Calu3 (cell line): Measurements from ENCODE around the gene DEFB123. TPM values are rescaled to one million over a fixed set of nuclear protein-coding genes. Genes with fewer than 3 reads are reported as not detected.
"Not testable (repeated sequence)": the region's sequence is repeated elsewhere in the genome, so short reads cannot be mapped to it uniquely, and the experiment has no call there.

Source experiments
- BruUV-seq: library from RNA; stranded (reverse); fragments of 400-500 nt; replicated peaks from 2 replicates; lab custom pipeline; 2021; lab: Mats Ljungman, UMichigan
- CTCF ChIA-PET: fragments of 300-600 bp; sonication (Branson Sonifier 250); formaldehyde crosslinking; loops from one replicate; lab custom pipeline; 2022; ENCODE audit warnings: antibody characterized with exemption; lab: Charles Lee
- DNase-seq: peaks from one replicate; pipeline ENCODE4 v3.0.0; 2022
- H3K27ac Mint-ChIP-seq: one replicate; pipeline ENCODE4 v1.8.0; 2022; ENCODE audit warnings: mixed read lengths; ENCODE audit not compliant: unreplicated experiment
- H3K27me3 Mint-ChIP-seq: one replicate; pipeline ENCODE4 v1.8.0; 2022; ENCODE audit warnings: mixed read lengths; ENCODE audit not compliant: unreplicated experiment
- H3K36me3 Mint-ChIP-seq: one replicate; pipeline ENCODE4 v1.8.0; 2022; ENCODE audit warnings: mild to moderate bottlenecking, moderate library complexity, mixed read lengths; ENCODE audit not compliant: insufficient read depth, unreplicated experiment
- H3K4me1 Mint-ChIP-seq: one replicate; pipeline ENCODE4 v1.8.0; 2022; ENCODE audit warnings: mild to moderate bottlenecking, low read depth, mixed read lengths; ENCODE audit not compliant: unreplicated experiment
- H3K4me3 Mint-ChIP-seq: one replicate; pipeline ENCODE4 v1.8.0; 2022; ENCODE audit warnings: mild to moderate bottlenecking, low read depth, moderate library complexity, mixed read lengths; ENCODE audit not compliant: unreplicated experiment
- H3K9me3 Mint-ChIP-seq: one replicate; pipeline ENCODE4 v1.8.0; 2022; ENCODE audit warnings: low read depth, mixed read lengths; ENCODE audit not compliant: unreplicated experiment
- intact Hi-C: fragments of 100-400 bp; cut with micrococcal nuclease; formaldehyde crosslinking; loops from one replicate; pipeline ENCODE4 v1.10.0; 2022; ENCODE audit not compliant: unreplicated experiment
- total RNA-seq: library from RNA; stranded (reverse); gene quantifications from 2 replicates; pipeline ENCODE4 v1.2.3, GENCODE V29; 2022
- TF ChIP-seq, protein P1 (sequence below): fragments of 200-600 bp; IDR thresholded peaks from one replicate; pipeline ENCODE4 v1.8.0; 2022; ENCODE audit warnings: antibody characterized with exemption; ENCODE audit not compliant: unreplicated experiment

The DEFB123 gene
- total RNA-seq, 1 experiment from 2014 or later, result not detected

DNA sequence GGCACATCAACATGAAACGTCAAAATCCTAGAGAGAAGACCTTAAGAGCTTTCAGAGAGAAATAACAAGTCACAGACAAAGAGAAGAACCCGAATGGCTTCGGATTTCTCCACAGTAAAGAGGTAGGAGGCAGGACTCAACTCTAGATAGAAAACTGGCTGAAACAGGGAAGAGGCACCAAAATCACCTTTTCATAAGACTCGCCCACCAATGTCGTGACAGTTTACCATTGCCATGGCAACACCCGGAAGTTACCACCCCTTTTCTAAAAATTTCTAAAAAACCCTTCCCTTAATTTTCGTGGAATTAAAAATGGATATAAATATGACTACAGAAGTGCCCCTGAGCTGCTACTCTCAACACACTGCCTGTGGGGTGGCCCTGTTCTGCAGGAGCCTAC, 22.1 kb upstream of the DEFB123 start:
- Mint-ChIP-seq H3K4me1 (no peaks in the 10 kb centered on the region), H3K27me3 (peaks cover 57% of the 10 kb centered on the region), H3K27ac (no peak overlapping the region), H3K36me3 (no peaks in the 10 kb centered on the region), H3K4me3 (no peak overlapping the region), H3K9me3 (no peaks in the 10 kb centered on the region)
- no peak for DNase-seq
- BruUV-seq, result no TSS peak
- CTCF ChIA-PET, result no interaction called here
- TF ChIP-seq, protein P1, sequence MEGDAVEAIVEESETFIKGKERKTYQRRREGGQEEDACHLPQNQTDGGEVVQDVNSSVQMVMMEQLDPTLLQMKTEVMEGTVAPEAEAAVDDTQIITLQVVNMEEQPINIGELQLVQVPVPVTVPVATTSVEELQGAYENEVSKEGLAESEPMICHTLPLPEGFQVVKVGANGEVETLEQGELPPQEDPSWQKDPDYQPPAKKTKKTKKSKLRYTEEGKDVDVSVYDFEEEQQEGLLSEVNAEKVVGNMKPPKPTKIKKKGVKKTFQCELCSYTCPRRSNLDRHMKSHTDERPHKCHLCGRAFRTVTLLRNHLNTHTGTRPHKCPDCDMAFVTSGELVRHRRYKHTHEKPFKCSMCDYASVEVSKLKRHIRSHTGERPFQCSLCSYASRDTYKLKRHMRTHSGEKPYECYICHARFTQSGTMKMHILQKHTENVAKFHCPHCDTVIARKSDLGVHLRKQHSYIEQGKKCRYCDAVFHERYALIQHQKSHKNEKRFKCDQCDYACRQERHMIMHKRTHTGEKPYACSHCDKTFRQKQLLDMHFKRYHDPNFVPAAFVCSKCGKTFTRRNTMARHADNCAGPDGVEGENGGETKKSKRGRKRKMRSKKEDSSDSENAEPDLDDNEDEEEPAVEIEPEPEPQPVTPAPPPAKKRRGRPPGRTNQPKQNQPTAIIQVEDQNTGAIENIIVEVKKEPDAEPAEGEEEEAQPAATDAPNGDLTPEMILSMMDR, result no peak
- intact Hi-C loops, result no loop called here

DNA sequence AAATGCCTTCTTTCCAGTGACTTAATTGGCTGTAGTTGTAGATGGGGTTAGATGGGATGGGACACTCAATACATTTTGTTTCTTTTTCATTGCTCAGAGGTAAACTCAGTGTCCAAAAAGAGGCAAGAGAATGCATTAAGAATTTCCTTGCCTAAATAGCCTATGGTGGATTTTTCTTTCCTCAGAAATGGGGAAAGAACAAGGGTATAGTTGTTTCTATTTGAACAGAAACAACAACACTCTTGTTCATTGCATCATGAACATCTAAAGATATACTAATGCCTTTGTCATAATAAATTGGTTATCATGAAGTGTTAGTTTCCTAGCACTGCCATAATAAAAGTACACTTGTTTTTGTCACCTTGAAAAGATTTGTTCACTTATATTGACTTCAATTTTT, 14.6 kb upstream of the DEFB123 start:
- no TSS peak for BruUV-seq
- Mint-ChIP-seq H3K36me3 (no peaks in the 10 kb centered on the region), H3K27me3 (peaks cover 58% of the 10 kb centered on the region), H3K9me3 (no peaks in the 10 kb centered on the region), H3K4me1 (no peaks in the 10 kb centered on the region), H3K4me3 (no peak overlapping the region), H3K27ac (no peak overlapping the region)
- no peak for DNase-seq
- TF ChIP-seq, protein P1, result no peak
- intact Hi-C loops, result no loop called here
- CTCF ChIA-PET, result no interaction called here

DNA sequence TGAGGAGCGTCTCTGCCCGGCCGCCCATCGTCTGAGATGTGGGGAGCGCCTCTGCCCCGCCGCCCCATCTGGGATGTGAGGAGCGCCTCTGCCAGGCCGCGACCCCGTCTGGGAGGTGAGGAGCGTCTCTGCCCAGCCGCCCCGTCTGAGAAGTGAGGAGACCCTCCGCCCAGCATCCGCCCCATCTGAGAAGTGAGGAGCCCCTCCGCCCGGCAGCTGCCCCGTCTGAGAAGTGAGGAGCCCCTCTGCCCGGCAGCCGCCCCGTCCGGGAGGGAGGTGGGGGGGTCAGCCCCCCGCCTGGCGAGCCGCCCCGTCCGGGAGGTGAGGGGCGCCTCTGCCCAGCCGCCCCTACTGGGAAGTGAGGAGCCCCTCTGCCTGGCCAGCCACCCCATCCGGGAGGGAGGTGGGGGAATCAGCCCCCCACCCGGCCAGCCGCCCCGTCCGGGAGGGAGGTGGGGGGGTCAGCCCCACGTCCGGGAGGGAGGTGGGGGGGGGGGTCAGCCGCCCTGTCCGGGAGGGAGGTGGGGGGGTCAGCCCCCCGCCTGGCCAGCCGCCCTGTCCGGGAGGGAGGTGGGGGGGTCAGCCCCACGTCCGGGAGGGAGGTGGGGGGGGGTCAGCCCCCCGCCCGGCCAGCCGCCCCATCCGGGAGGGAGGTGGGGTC, 13.4 kb upstream of the DEFB123 start:
- DNase-seq, H3K9me3 Mint-ChIP-seq, CTCF ChIA-PET, H3K36me3 Mint-ChIP-seq, H3K4me1 Mint-ChIP-seq, BruUV-seq, H3K27ac Mint-ChIP-seq, intact Hi-C loops, H3K4me3 Mint-ChIP-seq: not testable (repeated sequence)
- peaks cover 52% of the 10 kb centered on the region for H3K27me3 Mint-ChIP-seq

DNA sequence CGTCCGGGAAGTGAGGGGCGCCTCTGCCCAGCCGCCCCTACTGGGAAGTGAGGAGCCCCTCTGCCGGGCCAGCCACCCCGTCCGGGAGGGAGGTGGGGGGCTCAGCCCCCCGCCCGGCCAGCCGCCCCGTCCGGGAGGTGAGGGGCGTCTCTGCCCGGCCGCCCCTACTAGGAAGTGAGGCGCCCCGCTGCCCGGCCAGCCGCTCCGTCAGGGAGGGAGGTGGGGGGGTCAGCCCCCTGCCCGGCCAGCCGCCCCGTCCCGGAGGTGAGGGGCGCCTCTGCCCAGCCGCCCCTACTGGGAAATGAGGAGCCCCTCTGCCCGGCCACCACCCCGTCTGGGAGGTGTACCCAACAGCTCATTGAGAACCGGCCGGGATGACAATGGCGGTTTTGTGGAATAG, 12.9 kb upstream of the DEFB123 start:
- not testable (repeated sequence) for BruUV-seq, H3K9me3 Mint-ChIP-seq
- peaks cover 51% of the 10 kb centered on the region for H3K27me3 Mint-ChIP-seq

GRCh38 chr20:31430568-31431115, 9.8 kb upstream of the DEFB123 start:
- BruUV-seq, result no TSS peak
- DNase-seq, result no peak
- Mint-ChIP-seq H3K4me1 (no peaks in the 10 kb centered on the region), H3K27me3 (peaks cover 49% of the 10 kb centered on the region), H3K9me3 (no peaks in the 10 kb centered on the region), H3K36me3 (no peaks in the 10 kb centered on the region), H3K27ac (no peak overlapping the region), H3K4me3 (no peak overlapping the region)
- CTCF ChIA-PET, result interaction anchor here (0.6 to 1.3 kb wide), 4 partner anchors 18 to 181 kb away, joined by 3 to 8 read pairs (median 4); partner anchors contain the start of gene HM13
- TF ChIP-seq, protein P1, result no peak
- intact Hi-C loops, result no loop called here

More for the DNA sequence above, 12.9 kb upstream of the DEFB123 start:
- H3K4me3 Mint-ChIP-seq, H3K4me1 Mint-ChIP-seq, intact Hi-C loops, DNase-seq, CTCF ChIA-PET, H3K36me3 Mint-ChIP-seq, H3K27ac Mint-ChIP-seq: not testable (repeated sequence)
